ENCODE results near the gene RAB6B. TPM values are rescaled to one million over a fixed set of nuclear protein-coding genes. Genes with fewer than 3 reads are reported as not detected.

The RAB6B gene
- total and polyA plus RNA-seq, 2 of the 8 experiments (the other 6 are each of a cell fraction or from before 2014, with no cell fraction given) = 7.9 to 15.6 TPM

DNA sequence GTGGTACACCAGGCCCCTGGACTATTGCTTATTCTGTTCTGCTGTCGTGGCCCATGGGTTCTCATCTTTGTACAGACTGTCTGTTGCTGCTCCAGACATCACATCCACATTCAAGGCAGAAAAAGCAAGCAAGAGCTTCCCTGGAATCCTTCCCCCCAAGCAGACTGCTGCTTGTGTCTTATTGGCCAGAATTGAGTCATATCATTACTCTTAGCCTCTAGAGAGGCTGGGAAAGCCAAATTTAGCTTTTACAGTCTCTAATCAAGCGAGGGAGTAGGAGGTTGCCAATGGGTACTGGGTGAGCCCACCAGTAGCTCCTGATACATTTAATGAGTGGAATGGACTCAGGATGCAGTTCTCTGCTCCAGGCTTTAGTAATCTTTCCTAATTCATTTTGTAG, 39.4 kb downstream of the RAB6B start:
- Histone ChIP-seq H3K4me1 (replicated peaks in 1 of 4; ENCODE audit: control insufficient read depth in 3 of 4, insufficient read depth in 4 of 4, low read length in 3 of 4) (peaks cover 0 to 8% (median 1%) of the 10 kb centered on the region in 4 experiments; a peak in 4 of 7 replicates), H2BK20ac (ENCODE audit: low read length) (no peak overlapping the region), H3K14ac (ENCODE audit: insufficient read length) (no peak overlapping the region), H3K23ac (ENCODE audit: insufficient read length) (no peak overlapping the region), H3K9ac (replicated peaks in 1 of 4; ENCODE audit: extremely low read depth in 1 of 4, low read depth in 3 of 4, low read length in 3 of 4) (no peak overlapping the region), H2BK15ac (ENCODE audit: low read length) (no peak overlapping the region), H2AK5ac (ENCODE audit: low read depth, low read length) (no peak overlapping the region), H2BK5ac (ENCODE audit: low read depth, low read length) (no peak overlapping the region), H3K23me2 (ENCODE audit: low read depth, low read length) (no peaks in the 10 kb centered on the region; the same call in 1 of the 2 replicates), H3K27ac (ENCODE audit: low read depth, low read length) (no peak overlapping the region), H3K79me2 (ENCODE audit: control insufficient read depth in 1 of 2, insufficient read depth in 2 of 2, low read length in 2 of 2) (no peaks in the 10 kb centered on the region), H3K27me3 (replicated peaks in 1 of 4; ENCODE audit: control insufficient read depth in 3 of 4, extremely low read depth in 1 of 4, insufficient read depth in 3 of 4, low read length in 3 of 4) (no peaks in the 10 kb centered on the region), H3K9me3 (ENCODE audit: insufficient read depth in 2 of 2, low read depth in 1 of 2, low read length in 1 of 2) (no peaks in the 10 kb centered on the region), H2BK12ac (ENCODE audit: low read depth, low read length) (no peak overlapping the region), H4K8ac (ENCODE audit: extremely low read depth, insufficient read depth, low read length) (no peak overlapping the region), H3K79me1 (ENCODE audit: low read depth, low read length) (no peaks in the 10 kb centered on the region), H4K20me1 (replicated peaks in 1 of 2; ENCODE audit: control insufficient read depth in 1 of 2, insufficient read depth in 2 of 2, low read length in 2 of 2) (no peaks in the 10 kb centered on the region), H3K4me2 (ENCODE audit: insufficient read depth in 1 of 2, low read depth in 2 of 2, low read length in 2 of 2) (no peak overlapping the region), H3K4ac (replicated peaks; ENCODE audit: insufficient read length, low read depth, low read length) (no peak overlapping the region), H2BK120ac (replicated peaks; ENCODE audit: low read depth, low read length) (no peak overlapping the region), H3K4me3 (ENCODE audit: extremely low read depth in 1 of 4, insufficient read depth in 2 of 4, low read depth in 3 of 4, low read length in 4 of 4) (no peak overlapping the region), H4K91ac (replicated peaks; ENCODE audit: insufficient read length, low read length) (no peak overlapping the region), H3K18ac (ENCODE audit: extremely low read depth, low read length) (no peak overlapping the region), H3K56ac (replicated peaks; ENCODE audit: insufficient read length, low read depth, low read length) (no peak overlapping the region), H3K36me3 (ENCODE audit: control insufficient read depth in 2 of 4, insufficient read depth in 4 of 4, low read length in 3 of 4) (no peaks in the 10 kb centered on the region), H2AFZ (ENCODE audit: low read length) (no peak overlapping the region), H4K5ac (ENCODE audit: insufficient read length, low read depth, low read length) (no peak overlapping the region)
- DNase-seq (ENCODE audit: low read depth in 1 of 2, low spot score in 2 of 2) (no peak), FAIRE-seq (no peak)
- CTCF ChIA-PET (ENCODE audit: partially characterized antibody) = interaction anchor here (0.9 to 2.6 kb wide), 5 partner anchors 8 to 356 kb away, joined by 3 to 7 read pairs (median 4); no protein-coding TSS in a partner anchor
- POLR2A ChIA-PET (ENCODE audit: partially characterized antibody) = no interaction called here
- WGBS, 2 experiments (ENCODE audit: extremely low coverage in 1 of 2, insufficient coverage in 1 of 2, insufficient read length in 1 of 2, insufficient replicate concordance in 2 of 2, low coverage in 1 of 2, low lambda C conversion rate in 2 of 2, missing lambda C conversion rate in 1 of 2) = 80% methylated on average over 2 of the region's 2 CpGs; no CpG with 5 or more reads in 1 of the 2 experiments
- TF ChIP-seq BACH1 (IDR thresholded peaks at IDR 0.05; ENCODE audit: low read length) (no peak), EP300 (IDR thresholded peaks at IDR 0.05; ENCODE audit: borderline replicate concordance in 1 of 2, low read depth in 2 of 2, low read length in 2 of 2) (no peak), HDAC6 (IDR thresholded peaks at IDR 0.05; ENCODE audit: low read depth, low read length) (no peak), NANOG (IDR thresholded peaks at IDR 0.05; ENCODE audit: insufficient read depth, low read depth, low read length, poor library complexity, severe bottlenecking) (no peak), POLR2A (IDR thresholded peaks at IDR 0.05; ENCODE audit: control extremely low read depth in 1 of 2, low read depth in 2 of 2, low read length in 2 of 2) (no peak), RXRA (IDR thresholded peaks at IDR 0.05; ENCODE audit: insufficient read depth, low read depth, low read length) (no peak), JUND (IDR thresholded peaks at IDR 0.05; ENCODE audit: low read length) (no peak), SP2 (IDR thresholded peaks at IDR 0.05; ENCODE audit: low read length) (no peak), RNF2 (IDR thresholded peaks at IDR 0.05; ENCODE audit: borderline replicate concordance, low read depth, low read length, missing control alignments, poor library complexity, severe bottlenecking) (no peak), ASH2L (IDR thresholded peaks at IDR 0.05; ENCODE audit: low read length) (no peak), RFX5 (IDR thresholded peaks at IDR 0.05; ENCODE audit: borderline replicate concordance, low read depth, low read length) (no peak), NRF1 (IDR thresholded peaks at IDR 0.05; ENCODE audit: low read depth, low read length) (no peak)
- TF ChIP-seq, protein P1, sequence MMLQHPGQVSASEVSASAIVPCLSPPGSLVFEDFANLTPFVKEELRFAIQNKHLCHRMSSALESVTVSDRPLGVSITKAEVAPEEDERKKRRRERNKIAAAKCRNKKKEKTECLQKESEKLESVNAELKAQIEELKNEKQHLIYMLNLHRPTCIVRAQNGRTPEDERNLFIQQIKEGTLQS (IDR thresholded peaks at IDR 0.05; ENCODE audit: insufficient read depth, low read depth, low read length) = no peak
- TF ChIP-seq, protein P2, sequence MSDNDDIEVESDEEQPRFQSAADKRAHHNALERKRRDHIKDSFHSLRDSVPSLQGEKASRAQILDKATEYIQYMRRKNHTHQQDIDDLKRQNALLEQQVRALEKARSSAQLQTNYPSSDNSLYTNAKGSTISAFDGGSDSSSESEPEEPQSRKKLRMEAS (IDR thresholded peaks at IDR 0.05) = no peak

Data from H1 (cell line).